Tibial artery (tissue), 4 donors: ENCODE data around the gene GTF2IRD1.
"Not testable (repeated sequence)": the region's sequence is repeated elsewhere in the genome, so short reads cannot be mapped to it uniquely, and the experiment has no call there.

Experiments used
- DNase-seq, 2 donors: peaks; one replicate each; pipeline ENCODE4 v3.0.0-alpha.2; 2019
- H3K27ac ChIP-seq, 2 donors: fragments of 200-600 bp; sonication (generic) in 1 of 2; 1 replicate in 1 of 2; 2 replicates in 1 of 2; pipeline ENCODE4 v1.5.1; 2018 to 2019; ENCODE audit warnings: mild to moderate bottlenecking in 1 of 2
- H3K27me3 ChIP-seq, 2 donors: fragments of 200-600 bp; sonication (generic) in 1 of 2; one replicate each; pipeline versions ENCODE4 v1.5.1 to v1.6.0; 2016 to 2019
- H3K36me3 ChIP-seq, 3 donors: fragments of 200-600 bp; sonication (generic) in 2 of 3; one replicate each; pipeline ENCODE4 v1.5.1; 2016 to 2019; ENCODE audit warnings: mild to moderate bottlenecking in 2 of 3
- H3K4me1 ChIP-seq, 4 donors: fragments of 200-600 bp; sonication (generic) in 2 of 4; 1 replicate in 3 of 4; 2 replicates in 1 of 4; pipeline ENCODE4 v1.5.1; 2016 to 2019
- H3K4me3 ChIP-seq, 2 donors: fragments of 200-600 bp; sonication (generic) in 1 of 2; 1 replicate in 1 of 2; 2 replicates in 1 of 2; pipeline ENCODE4 v1.5.1; 2018 to 2019; ENCODE audit warnings: mild to moderate bottlenecking in 2 of 2
- H3K9me3 ChIP-seq, 3 donors: fragments of 200-600 bp; sonication (generic) in 1 of 3; one replicate each; pipeline ENCODE4 v1.5.1; 2016 to 2019
- intact Hi-C: fragments of 100-400 bp; cut with DNase I; formaldehyde crosslinking; loops from one replicate; pipeline ENCODE4 v1.15.0; 2023; ENCODE audit warnings: low total_unique reads
- TF ChIP-seq, protein P1 (sequence below), 2 experiments: fragments of 200-600 bp in 1 of 2; fragments of 450-650 bp in 1 of 2; IDR thresholded peaks; one replicate each; pipeline ENCODE4 v1.5.1; 2017 to 2019; ENCODE audit warnings: antibody characterized with exemption in 2 of 2, mild to moderate bottlenecking in 1 of 2, moderate library complexity in 1 of 2

Gene GTF2IRD1

GRCh38 chr7:74625446-74625845, 171.7 kb downstream of the GTF2IRD1 start:
- H3K4me1 ChIP-seq = peaks cover 0 to 23% (median 8%) of the 10 kb centered on the region in 4 donors
- no peak for DNase-seq
- no peaks in the 10 kb centered on the region for H3K36me3 ChIP-seq
- H3K27me3 ChIP-seq = no peaks in the 10 kb centered on the region
- H3K4me3 ChIP-seq = no peak overlapping the region
- intact Hi-C loops = no loop called here
- TF ChIP-seq, protein P1, sequence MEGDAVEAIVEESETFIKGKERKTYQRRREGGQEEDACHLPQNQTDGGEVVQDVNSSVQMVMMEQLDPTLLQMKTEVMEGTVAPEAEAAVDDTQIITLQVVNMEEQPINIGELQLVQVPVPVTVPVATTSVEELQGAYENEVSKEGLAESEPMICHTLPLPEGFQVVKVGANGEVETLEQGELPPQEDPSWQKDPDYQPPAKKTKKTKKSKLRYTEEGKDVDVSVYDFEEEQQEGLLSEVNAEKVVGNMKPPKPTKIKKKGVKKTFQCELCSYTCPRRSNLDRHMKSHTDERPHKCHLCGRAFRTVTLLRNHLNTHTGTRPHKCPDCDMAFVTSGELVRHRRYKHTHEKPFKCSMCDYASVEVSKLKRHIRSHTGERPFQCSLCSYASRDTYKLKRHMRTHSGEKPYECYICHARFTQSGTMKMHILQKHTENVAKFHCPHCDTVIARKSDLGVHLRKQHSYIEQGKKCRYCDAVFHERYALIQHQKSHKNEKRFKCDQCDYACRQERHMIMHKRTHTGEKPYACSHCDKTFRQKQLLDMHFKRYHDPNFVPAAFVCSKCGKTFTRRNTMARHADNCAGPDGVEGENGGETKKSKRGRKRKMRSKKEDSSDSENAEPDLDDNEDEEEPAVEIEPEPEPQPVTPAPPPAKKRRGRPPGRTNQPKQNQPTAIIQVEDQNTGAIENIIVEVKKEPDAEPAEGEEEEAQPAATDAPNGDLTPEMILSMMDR (IDR thresholded peaks at IDR 0.05) = peak; percentile 12 to 20
- H3K27ac ChIP-seq = peak overlapping the region in 1 of 2 donors; percentile 33
- no peaks in the 10 kb centered on the region for H3K9me3 ChIP-seq

DNA sequence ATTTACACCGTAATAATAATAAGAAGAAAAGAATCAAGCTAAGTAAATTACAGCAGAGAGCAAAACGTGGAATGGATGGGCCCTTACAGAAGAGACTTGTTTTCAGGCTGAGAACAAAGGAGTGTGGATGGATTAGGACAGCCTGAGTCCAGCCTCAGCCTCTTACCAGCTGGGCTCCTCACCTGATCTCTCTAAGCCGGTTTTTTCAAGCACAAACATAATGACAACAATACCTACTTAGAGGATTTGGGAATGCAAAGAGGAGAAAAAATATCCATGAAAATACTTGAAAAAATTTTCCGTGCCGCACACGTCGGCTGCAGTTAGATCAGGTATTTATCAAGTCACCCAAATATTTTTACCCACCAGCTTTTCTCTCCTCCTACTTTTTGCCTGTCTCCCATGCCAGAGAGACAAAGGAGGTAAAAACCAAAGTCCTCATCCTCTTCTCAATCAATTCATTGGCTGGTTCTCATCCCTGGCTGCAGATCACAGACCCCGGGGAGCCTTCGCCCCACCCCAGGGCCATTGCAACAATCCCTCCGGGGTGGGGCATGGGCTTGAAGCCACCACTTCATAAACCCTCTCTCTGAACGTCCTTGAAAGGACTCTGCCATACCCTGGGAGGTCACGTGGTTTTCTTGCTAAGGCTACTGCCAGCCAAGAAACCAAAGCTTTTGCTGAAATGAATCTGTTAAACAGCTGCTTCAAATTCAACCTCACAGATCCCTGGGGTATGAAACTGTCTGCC, 174.1 kb downstream of the GTF2IRD1 start:
- Histone ChIP-seq H3K4me3 (no peak overlapping the region), H3K36me3 (no peaks in the 10 kb centered on the region), H3K9me3 (no peaks in the 10 kb centered on the region), H3K27ac (no peak overlapping the region), H3K27me3 (no peaks in the 10 kb centered on the region), H3K4me1 (peaks cover 0 to 23% (median 8%) of the 10 kb centered on the region in 4 donors)
- TF ChIP-seq, protein P1 (IDR thresholded peaks at IDR 0.05) = no peak
- intact Hi-C loops = no loop called here
- DNase-seq = no peak

GRCh38 chr7:74632505-74632904, 178.8 kb downstream of the GTF2IRD1 start:
- peaks cover 0 to 25% (median 18%) of the 10 kb centered on the region in 4 donors for H3K4me1 ChIP-seq
- no peak overlapping the region for H3K4me3 ChIP-seq
- H3K27ac ChIP-seq = no peak overlapping the region
- no peaks in the 10 kb centered on the region for H3K27me3 ChIP-seq
- no peaks in the 10 kb centered on the region for H3K36me3 ChIP-seq
- intact Hi-C loops = no loop called here
- TF ChIP-seq, protein P1 (IDR thresholded peaks at IDR 0.05) = no peak
- no peaks in the 10 kb centered on the region for H3K9me3 ChIP-seq
- DNase-seq = no peak

DNA sequence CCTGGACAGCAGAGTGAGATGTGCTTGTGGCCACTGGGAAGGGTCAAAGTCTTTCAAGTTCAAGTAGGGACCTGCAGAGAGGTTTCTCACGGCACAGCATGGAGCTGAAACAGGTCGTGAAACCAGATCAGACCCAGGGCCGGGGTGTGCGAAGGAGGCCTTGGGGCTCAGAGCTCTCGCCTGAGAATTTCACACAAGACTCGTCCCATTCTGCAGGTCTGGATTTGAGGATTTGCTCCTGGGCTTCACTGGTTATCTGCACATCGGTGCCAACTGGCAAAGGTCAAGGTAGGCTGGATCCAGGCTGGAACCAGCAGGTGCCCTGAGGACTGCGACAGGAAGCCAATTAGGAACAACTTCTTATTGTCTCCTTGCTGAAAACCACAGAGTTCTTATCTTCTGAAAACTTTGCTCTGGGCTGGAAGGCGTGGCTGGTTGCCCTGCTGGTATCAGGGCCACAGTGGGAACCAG, 179.8 kb downstream of the GTF2IRD1 start:
- intact Hi-C loops = no loop called here
- H3K9me3 ChIP-seq = no peaks in the 10 kb centered on the region
- H3K27me3 ChIP-seq = no peaks in the 10 kb centered on the region
- H3K4me1 ChIP-seq = peaks cover 0 to 17% (median 14%) of the 10 kb centered on the region in 4 donors
- TF ChIP-seq, protein P1 (IDR thresholded peaks at IDR 0.05) = no peak
- no peak overlapping the region for H3K27ac ChIP-seq
- H3K4me3 ChIP-seq = no peak overlapping the region
- no peaks in the 10 kb centered on the region for H3K36me3 ChIP-seq
- no peak for DNase-seq

- H3K27ac ChIP-seq = no peak overlapping the region
- TF ChIP-seq, protein P1 (IDR thresholded peaks at IDR 0.05) = no peak
- intact Hi-C loops = no loop called here
These were observed 184.0 kb downstream of the GTF2IRD1 start for GRCh38 chr7:74637745-74638144.

DNA sequence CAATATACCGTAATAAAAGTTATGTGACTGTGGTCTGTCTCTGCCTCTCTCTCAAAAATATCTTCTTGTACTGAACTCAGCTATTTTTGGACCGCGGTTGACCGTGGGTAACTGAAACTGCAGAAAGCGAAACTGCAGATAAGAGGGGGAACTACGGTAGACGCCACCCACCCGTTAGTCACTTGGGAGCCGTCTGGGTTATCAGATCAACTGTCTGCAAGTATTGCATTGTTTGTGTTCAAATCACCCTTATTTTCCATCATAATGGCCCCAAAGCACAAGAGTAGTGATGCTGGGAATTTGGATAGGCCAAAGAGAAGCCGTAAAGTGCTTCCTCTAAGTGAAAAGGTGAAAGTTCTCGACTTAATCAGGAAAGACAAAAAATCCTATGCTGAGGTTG, 196.3 kb downstream of the GTF2IRD1 start:
- H3K4me3 ChIP-seq = peak overlapping the region; percentile 36 to 44
- intact Hi-C loops = loop anchor here (10.0 kb wide), 1 partner anchor 195 kb away; the partner anchor contains the start of gene GTF2IRD1
- not testable (repeated sequence) for DNase-seq, H3K4me1 ChIP-seq, H3K9me3 ChIP-seq, H3K27me3 ChIP-seq, H3K36me3 ChIP-seq
- H3K27ac ChIP-seq = peak overlapping the region; percentile 21 to 37

More at GRCh38 chr7:74637745-74638144, 184.0 kb downstream of the GTF2IRD1 start:
- no peak overlapping the region for H3K4me3 ChIP-seq
- DNase-seq = no peak
- no peaks in the 10 kb centered on the region for H3K9me3 ChIP-seq
- H3K27me3 ChIP-seq = no peaks in the 10 kb centered on the region
- peaks cover 0 to 16% (median 13%) of the 10 kb centered on the region in 4 donors for H3K4me1 ChIP-seq
- no peaks in the 10 kb centered on the region for H3K36me3 ChIP-seq

- intact Hi-C loops = loop anchor here (10.0 kb wide), 1 partner anchor 196 kb away; the partner anchor contains the start of gene GTF2IRD1
- H3K36me3 ChIP-seq, H3K4me1 ChIP-seq, H3K9me3 ChIP-seq, H3K27me3 ChIP-seq, DNase-seq: not testable (repeated sequence)
- H3K27ac ChIP-seq = peak overlapping the region; percentile 21 to 37
- peak overlapping the region in 1 of 2 donors; percentile 36 for H3K4me3 ChIP-seq
These were observed 196.9 kb downstream of the GTF2IRD1 start for GRCh38 chr7:74650493-74651132.

DNA sequence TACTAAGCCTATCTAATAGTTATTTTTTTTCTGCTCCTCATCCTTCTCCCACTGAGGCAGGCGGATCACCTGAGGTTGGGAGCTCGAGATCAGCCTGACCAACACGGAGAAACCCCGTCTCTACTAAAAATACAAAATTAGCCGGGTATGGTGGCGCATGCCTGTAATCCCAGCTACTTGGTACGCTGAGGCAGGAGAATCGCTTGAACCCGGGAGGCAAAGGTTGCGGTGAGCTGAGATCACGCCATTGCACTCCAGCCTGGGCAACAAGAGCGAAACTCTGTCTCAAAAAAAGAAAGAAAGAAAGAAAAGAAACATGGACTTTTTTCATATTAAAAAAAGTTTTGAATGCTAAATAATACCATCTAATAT, 197.4 kb downstream of the GTF2IRD1 start:
- H3K27me3 ChIP-seq, H3K4me1 ChIP-seq, H3K36me3 ChIP-seq, DNase-seq, H3K27ac ChIP-seq, H3K4me3 ChIP-seq, H3K9me3 ChIP-seq: not testable (repeated sequence)
- intact Hi-C loops = loop anchor here (10.0 kb wide), 1 partner anchor 196 kb away; the partner anchor contains the start of gene GTF2IRD1
